SU-DHL-6 (cell line): ENCODE data around the gene PARN.

Experiments used
- CTCF ChIP-seq: fragments of 200-600 bp; sonication (generic); IDR thresholded peaks from one replicate; pipeline ENCODE4 v1.5.1; 2017; ENCODE audit warnings: antibody characterized with exemption, mild to moderate bottlenecking, low read length, moderate library complexity; ENCODE audit not compliant: insufficient read depth, poor library complexity, severe bottlenecking
- EZH2phosphoT487 ChIP-seq: fragments of 200-600 bp; sonication (generic), shearing (Covaris generic); conservative IDR thresholded peaks from 2 replicates; pipeline ENCODE4 v1.6.1; 2018; ENCODE audit warnings: mild to moderate bottlenecking, antibody characterized with exemption, low read length, moderate library complexity, mixed read lengths

DNA sequence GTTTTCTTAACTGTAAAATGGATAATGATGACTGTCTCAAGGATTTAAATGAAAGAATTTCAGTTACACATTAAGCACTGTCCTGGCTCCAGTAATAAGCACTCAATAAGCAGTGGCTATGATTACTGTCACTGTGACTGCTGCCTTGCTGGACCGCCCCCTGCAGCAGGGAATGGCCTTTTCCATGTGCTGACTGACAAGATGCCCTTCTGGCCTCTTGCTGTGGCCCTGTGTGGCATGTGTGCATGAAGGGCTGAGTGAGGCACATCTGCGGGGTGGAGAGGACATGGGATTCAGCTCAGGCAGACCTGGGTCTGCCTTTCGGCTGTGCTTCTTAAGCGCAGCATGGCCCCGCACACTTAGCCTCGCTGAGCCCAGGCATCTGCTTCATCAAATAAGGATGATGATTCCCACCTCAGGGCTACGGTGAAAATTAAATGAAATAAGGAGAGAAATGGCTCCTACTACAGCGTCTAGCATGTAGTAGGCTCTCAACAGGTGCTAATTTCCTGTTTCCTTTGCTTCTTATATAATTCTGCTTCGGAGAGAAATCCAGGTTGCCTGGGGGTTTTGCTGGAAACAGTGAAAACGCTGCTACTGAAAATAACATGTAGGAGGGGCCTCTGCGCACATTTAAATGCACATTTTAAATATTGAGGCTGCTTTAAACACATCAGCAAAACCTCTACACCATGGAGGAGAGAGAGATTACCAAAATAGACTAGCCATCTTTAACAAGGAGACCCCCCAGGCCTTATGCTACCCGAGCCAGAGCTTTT lies 183.9 kb downstream of the PARN start:
- TF ChIP-seq CTCF = no peak
- TF ChIP-seq EZH2phosphoT487 = no peak
